NCI-H524 treated with DMSO at 0.1 percent for 48 hours (cell line): Measurements from ENCODE around the gene DENND5A.

Source experiments
- DNase-seq: peaks from one replicate; lab custom pipeline; 2025; lab: John Stamatoyannopoulos, UW

Gene DENND5A

GRCh38 chr11:9265211-9266131, at the start of gene DENND5A:
TSS of gene DENND5A (minus strand) at chr11:9265350. CDS start at chr11:9265069, 281 bp downstream.
- peak; percentile 37 for DNase-seq

DNA sequence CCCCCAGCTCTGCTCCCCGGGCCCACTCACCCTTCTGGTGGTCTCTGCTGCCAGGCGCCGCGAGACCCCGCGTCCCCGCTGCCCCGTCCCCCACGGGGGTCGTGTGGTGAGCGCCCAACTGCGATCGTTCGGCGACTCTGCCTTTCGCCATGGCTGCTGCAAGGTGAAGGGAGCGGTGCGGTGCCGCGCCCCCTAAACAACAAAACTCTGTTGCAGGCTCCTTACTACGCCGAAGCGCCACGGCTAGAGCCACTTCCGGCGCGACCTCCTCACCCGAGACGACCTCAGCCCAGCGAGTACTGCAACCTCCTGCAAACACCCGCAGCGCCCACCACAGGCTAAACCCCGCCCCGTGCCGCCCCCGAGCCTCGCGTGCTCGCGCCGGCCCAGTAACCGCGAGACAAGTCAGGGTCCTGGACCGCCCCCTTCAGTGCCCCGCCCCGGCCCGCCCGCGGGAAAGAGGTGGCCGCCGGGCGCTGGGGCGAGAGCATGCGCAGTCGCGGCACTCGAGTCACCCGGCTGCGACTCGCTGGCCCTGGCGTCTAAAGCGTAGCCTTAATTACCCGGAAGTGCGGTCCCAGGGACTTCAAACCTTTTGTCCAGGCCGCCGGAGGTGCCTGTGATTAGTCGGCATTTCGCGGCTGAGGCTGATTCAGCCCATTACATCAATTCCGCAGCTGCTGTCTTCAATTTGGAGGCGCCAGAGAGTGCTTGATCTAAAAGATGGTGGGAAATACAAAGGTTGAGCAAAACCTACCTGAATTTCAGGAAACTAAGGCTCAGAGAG, 49.3 kb upstream of the DENND5A start, which contains the start of gene TMEM41B:
TSS of gene TMEM41B (minus strand) at position 303 of the 787 bp plus-strand sequence. CDS start at position 151, 152 bp downstream.
- DNase-seq, result peak; percentile 81

GRCh38 chr11:9313648-9314290, 48.6 kb upstream of the DENND5A start:
- DNase-seq, result no peak

GRCh38 chr11:9310485-9311090, 45.4 kb upstream of the DENND5A start:
- no peak for DNase-seq

- DNase-seq, result no peak
These were observed 39.0 kb upstream of the DENND5A start for GRCh38 chr11:9304178-9304577.

GRCh38 chr11:9302448-9302847, 37.3 kb upstream of the DENND5A start:
- DNase-seq, result no peak

- DNase-seq, result no peak
These were observed 36.6 kb upstream of the DENND5A start for GRCh38 chr11:9301720-9302119.

DNA sequence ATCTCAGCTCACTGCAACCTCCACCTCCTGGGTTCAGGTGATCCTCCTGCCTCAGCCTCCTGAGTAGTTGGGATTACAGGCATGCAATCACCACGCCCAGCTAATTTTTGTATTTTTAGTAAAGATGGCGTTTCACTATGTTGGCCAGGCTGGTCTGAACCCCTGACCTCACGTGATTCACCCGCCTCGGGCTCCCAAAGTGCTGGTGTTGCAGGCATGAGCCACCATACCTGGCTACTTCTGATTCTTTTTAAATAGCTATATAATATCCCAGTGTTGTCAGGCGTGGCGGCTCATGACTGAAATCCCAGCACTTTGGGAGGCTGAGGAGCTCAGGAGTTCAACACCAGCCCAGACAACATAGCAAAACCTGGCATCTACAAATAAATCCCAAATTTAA, 28.5 kb upstream of the DENND5A start:
- DNase-seq, result no peak

DNA sequence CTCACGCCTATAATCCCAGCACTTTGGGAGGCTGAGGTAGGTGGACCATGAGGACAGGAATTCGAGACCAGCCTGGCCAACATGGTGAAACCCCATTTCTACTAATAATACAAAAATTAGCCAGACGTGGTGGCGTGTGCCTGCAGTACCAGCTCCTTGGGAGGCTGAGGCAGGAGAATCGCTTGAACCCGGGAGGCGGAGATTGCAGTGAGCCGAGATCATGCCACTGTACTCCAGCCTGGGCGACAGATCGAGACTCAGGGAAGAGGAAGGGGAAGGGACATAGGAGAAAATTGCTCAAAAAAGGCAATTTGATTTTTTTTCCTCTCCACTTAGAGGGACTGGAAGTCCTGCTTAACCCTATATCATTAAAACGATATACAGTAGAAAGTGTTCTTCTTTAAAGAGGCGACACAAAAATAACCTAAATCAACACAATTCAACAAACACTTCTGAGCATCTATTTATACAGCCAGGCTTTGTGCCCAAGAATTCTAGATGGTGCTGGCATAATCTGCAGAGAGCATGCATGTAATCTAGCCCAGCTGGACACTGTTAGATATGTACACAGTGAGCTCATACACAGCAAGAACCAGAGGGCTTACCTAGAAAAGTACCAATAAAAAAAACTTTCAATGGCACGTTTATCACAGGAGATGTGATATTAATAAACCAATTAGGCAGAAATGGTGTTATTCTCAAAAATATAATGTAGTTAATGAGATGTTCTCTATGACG, 20.9 kb upstream of the DENND5A start:
- DNase-seq, result no peak

- DNase-seq, result no peak
These were observed 15.6 kb upstream of the DENND5A start for GRCh38 chr11:9280655-9281301.

- DNase-seq, result no peak
These were observed 12.0 kb upstream of the DENND5A start for GRCh38 chr11:9277176-9277575.

DNA sequence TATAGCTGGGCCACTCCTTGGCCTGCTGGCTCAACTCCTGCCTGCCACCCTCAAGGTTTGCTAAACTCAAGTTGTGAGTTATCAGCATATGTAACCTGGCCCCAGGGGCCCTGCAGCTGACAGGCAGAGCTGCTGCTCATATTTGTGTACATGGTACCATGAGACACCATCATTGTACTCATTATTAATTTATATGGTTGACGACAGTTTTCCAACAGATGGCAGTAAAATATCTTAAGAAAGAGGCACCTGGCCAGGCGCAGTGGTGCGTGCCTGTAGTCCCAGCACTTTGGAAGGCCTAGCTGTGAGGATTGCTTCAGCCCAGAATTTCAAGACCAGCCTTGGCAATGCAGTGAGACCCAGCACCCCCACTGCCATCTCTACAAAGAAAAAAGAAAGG, 11.4 kb upstream of the DENND5A start:
- DNase-seq, result no peak

DNA sequence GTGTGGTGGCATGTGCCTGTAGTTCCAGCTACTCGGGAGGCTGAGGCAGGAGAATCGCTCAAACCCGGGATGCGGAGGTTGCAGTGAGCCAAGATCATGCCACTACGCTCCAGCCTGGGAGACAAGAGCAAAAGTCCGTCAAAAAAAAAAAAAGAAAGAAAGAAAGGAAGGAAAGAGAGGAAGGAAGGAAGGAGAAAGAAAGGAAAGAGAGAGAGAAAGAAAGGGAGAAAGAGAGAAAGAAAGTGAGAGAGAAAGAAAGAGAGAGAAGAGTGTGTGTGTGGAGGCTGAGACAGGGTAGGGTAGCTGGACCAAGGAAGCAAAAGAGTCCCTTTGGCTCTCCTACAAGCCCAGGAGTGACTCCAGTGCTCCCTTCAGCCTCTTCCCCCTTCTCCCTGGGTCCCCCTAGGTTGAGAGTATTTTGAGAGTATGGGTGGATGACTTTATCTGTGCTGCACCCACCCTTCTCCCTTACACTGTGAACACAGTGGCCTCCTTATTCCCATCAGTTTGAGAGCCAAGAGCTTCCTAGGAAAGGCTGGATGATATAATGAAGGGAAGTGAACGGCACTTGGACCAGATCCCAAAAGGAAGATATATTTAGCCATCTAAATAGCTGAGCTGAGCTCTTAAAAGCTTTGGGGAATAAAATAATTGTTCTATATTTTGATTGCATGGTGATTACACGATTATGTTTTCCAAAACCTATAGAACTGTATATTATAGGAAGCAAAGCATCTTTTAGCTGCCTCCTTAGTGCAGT, 9.5 kb upstream of the DENND5A start:
- no peak for DNase-seq

- DNase-seq, result no peak
These were observed 8.5 kb upstream of the DENND5A start for GRCh38 chr11:9273376-9274336.

DNA sequence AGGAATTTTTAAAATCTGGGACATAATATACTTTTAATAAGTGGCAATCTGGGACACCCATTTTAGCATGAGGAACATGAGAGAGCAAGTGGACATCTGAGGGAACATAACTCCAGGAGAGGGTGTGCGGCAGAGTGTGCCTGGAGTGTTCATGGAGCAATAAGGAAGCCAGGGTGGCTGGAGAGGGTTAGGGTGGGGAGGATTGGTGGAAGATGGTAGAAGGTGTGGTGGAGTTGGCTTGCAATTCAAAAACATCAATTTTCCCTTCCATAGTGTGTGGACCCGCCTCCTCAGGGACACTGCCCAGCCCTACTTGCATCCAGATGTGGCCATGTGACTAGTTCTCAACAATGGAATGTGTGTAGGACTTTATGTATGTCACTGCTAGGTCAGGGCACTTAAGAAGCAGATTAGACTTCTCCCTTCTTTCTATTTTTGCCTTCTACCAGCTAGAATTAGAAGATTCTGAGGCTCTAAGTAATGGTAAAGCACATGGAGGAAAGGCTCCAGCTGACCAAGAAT, 4.4 kb upstream of the DENND5A start:
- DNase-seq, result no peak

DNA sequence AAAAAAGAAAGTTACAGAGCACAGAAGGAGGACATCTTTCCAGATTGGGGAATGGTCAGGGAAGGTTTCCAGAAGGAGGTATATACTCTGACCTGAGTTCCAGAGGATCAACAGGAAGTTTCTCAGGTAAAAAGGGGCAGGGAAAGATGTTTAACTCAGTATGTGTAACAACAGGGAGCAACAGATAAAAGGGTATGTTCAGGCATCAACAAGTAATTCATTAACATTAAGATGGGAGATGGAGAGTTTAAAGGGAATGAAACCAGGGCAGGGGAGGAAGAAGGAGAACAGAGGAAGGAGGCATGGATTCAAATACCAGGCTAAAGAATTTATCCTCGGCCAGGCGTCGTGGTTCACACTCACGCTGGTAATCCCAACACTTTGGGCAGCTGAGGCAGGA, 2.5 kb upstream of the DENND5A start:
- no peak for DNase-seq

- no peak for DNase-seq
These were observed 1.8 kb upstream of the DENND5A start for GRCh38 chr11:9266926-9267325.

GRCh38 chr11:9266132-9266736, 1.1 kb upstream of the DENND5A start:
- no peak for DNase-seq
